HEK293 (cell line): ENCODE measurements around the gene TLK1.

ENCODE experiments used
- GLIS1 ChIP-seq: fragments of 450-650 bp; formaldehyde crosslinking; IDR thresholded peaks from 2 replicates; pipeline ENCODE4 v1.5.1; 2016; ENCODE audit warnings: missing biosample characterization, missing genetic modification characterization
- IKZF3 ChIP-seq: fragments of 450-650 bp; IDR thresholded peaks from 2 replicates; pipeline ENCODE4 v1.5.0; 2018; ENCODE audit warnings: missing biosample characterization, mild to moderate bottlenecking, missing genetic modification characterization, moderate library complexity
- KLF7 ChIP-seq: fragments of 450-650 bp; formaldehyde crosslinking; IDR thresholded peaks from 2 replicates; pipeline ENCODE4 v1.5.1; 2016; ENCODE audit warnings: missing biosample characterization, missing genetic modification characterization, borderline replicate concordance
- MZF1 ChIP-seq: fragments of 450-650 bp; formaldehyde crosslinking; IDR thresholded peaks from 2 replicates; pipeline ENCODE4 v1.5.1; 2017; ENCODE audit warnings: missing biosample characterization, missing genetic modification characterization, borderline replicate concordance
- PRDM10 ChIP-seq: fragments of 450-650 bp; formaldehyde crosslinking; IDR thresholded peaks from 2 replicates; pipeline ENCODE4 v1.5.1; 2016; ENCODE audit warnings: missing biosample characterization, missing genetic modification characterization
- PRDM4 ChIP-seq: fragments of 450-650 bp; formaldehyde crosslinking; IDR thresholded peaks from 2 replicates; pipeline ENCODE4 v1.5.1; 2017; ENCODE audit warnings: missing biosample characterization, missing genetic modification characterization
- SCRT1 ChIP-seq: fragments of 450-650 bp; formaldehyde crosslinking; IDR thresholded peaks from 2 replicates; pipeline ENCODE4 v1.5.1; 2016; ENCODE audit warnings: missing biosample characterization, missing genetic modification characterization, borderline replicate concordance
- SP3 ChIP-seq: fragments of 450-650 bp; formaldehyde crosslinking; IDR thresholded peaks from 2 replicates; pipeline ENCODE4 v1.5.1; 2016; ENCODE audit warnings: missing biosample characterization, missing genetic modification characterization
- YY2 ChIP-seq: fragments of 450-650 bp; formaldehyde crosslinking; IDR thresholded peaks from 2 replicates; pipeline ENCODE4 v1.5.1; 2016; ENCODE audit warnings: missing biosample characterization, missing genetic modification characterization
- ZBTB1 ChIP-seq: fragments of 450-650 bp; formaldehyde crosslinking; IDR thresholded peaks from 2 replicates; pipeline ENCODE4 v1.5.1; 2016; ENCODE audit warnings: missing biosample characterization, missing genetic modification characterization
- ZBTB48 ChIP-seq: fragments of 450-650 bp; formaldehyde crosslinking; IDR thresholded peaks from 2 replicates; pipeline ENCODE4 v1.5.1; 2016; ENCODE audit warnings: missing biosample characterization, missing genetic modification characterization
- ZFP3 ChIP-seq: fragments of 450-650 bp; formaldehyde crosslinking; IDR thresholded peaks from 2 replicates; pipeline ENCODE4 v1.5.1; 2016; ENCODE audit warnings: low read depth, missing biosample characterization, missing genetic modification characterization
- ZNF24 ChIP-seq: fragments of 450-650 bp; formaldehyde crosslinking; IDR thresholded peaks from 2 replicates; pipeline ENCODE4 v1.5.1; 2016; ENCODE audit warnings: missing biosample characterization, missing genetic modification characterization
- ZNF302 ChIP-seq: fragments of 450-650 bp; formaldehyde crosslinking; IDR thresholded peaks from 2 replicates; pipeline ENCODE4 v1.5.1; 2016; ENCODE audit warnings: missing biosample characterization, missing genetic modification characterization, low read depth
- ZNF426 ChIP-seq: fragments of 450-650 bp; formaldehyde crosslinking; IDR thresholded peaks from 2 replicates; pipeline ENCODE4 v1.5.1; 2017; ENCODE audit warnings: missing biosample characterization, missing genetic modification characterization, mild to moderate bottlenecking, inconsistent platforms, moderate library complexity
- ZNF449 ChIP-seq: fragments of 450-650 bp; formaldehyde crosslinking; IDR thresholded peaks from 2 replicates; pipeline ENCODE4 v1.5.1; 2017; ENCODE audit warnings: missing biosample characterization, mild to moderate bottlenecking, missing genetic modification characterization, moderate library complexity
- ZNF501 ChIP-seq: fragments of 450-650 bp; formaldehyde crosslinking; IDR thresholded peaks from 2 replicates; pipeline ENCODE4 v1.5.1; 2016; ENCODE audit warnings: missing biosample characterization, missing genetic modification characterization
- ZNF510 ChIP-seq: fragments of 450-650 bp; formaldehyde crosslinking; IDR thresholded peaks from 2 replicates; pipeline ENCODE4 v1.5.1; 2018; ENCODE audit warnings: mild to moderate bottlenecking, missing genetic modification characterization, missing biosample characterization; ENCODE audit not compliant: insufficient replicate concordance
- ZNF521 ChIP-seq: fragments of 450-650 bp; formaldehyde crosslinking; IDR thresholded peaks from 2 replicates; pipeline ENCODE4 v1.5.1; 2017; ENCODE audit warnings: missing biosample characterization, mild to moderate bottlenecking, missing genetic modification characterization
- ZNF549 ChIP-seq: fragments of 450-650 bp; IDR thresholded peaks from 2 replicates; pipeline ENCODE4 v1.5.1; 2018; ENCODE audit warnings: missing biosample characterization, missing genetic modification characterization, mild to moderate bottlenecking, inconsistent platforms, moderate library complexity
- ZNF585B ChIP-seq: fragments of 450-650 bp; formaldehyde crosslinking; IDR thresholded peaks from 2 replicates; pipeline ENCODE4 v1.5.1; 2016; ENCODE audit warnings: missing biosample characterization, missing genetic modification characterization
- ZNF596 ChIP-seq: fragments of 450-650 bp; IDR thresholded peaks from 2 replicates; pipeline ENCODE4 v1.5.0; 2018; ENCODE audit warnings: missing biosample characterization, mild to moderate bottlenecking, missing genetic modification characterization, moderate library complexity
- ZNF600 ChIP-seq: fragments of 450-650 bp; formaldehyde crosslinking; IDR thresholded peaks from 2 replicates; pipeline ENCODE4 v1.5.1; 2016; ENCODE audit warnings: missing biosample characterization, missing genetic modification characterization
- ZNF776 ChIP-seq: fragments of 450-650 bp; formaldehyde crosslinking; IDR thresholded peaks from 2 replicates; pipeline ENCODE4 v1.5.0; 2017; ENCODE audit warnings: missing biosample characterization, missing genetic modification characterization, borderline replicate concordance
- ZNF777 ChIP-seq: fragments of 450-650 bp; formaldehyde crosslinking; IDR thresholded peaks from 2 replicates; pipeline ENCODE4 v1.5.1; 2017; ENCODE audit warnings: missing biosample characterization, missing genetic modification characterization, borderline replicate concordance
- ZSCAN23 ChIP-seq: fragments of 450-650 bp; formaldehyde crosslinking; IDR thresholded peaks from 2 replicates; pipeline ENCODE4 v1.5.1; 2016; ENCODE audit warnings: missing biosample characterization, missing genetic modification characterization
- ZXDB ChIP-seq: fragments of 450-650 bp; formaldehyde crosslinking; IDR thresholded peaks from 2 replicates; pipeline ENCODE4 v1.5.1; 2016; ENCODE audit warnings: missing biosample characterization, missing genetic modification characterization
- TF ChIP-seq, protein P1 (sequence below): fragments of 450-650 bp; formaldehyde crosslinking; IDR thresholded peaks from 2 replicates; pipeline ENCODE4 v1.5.1; 2017; ENCODE audit warnings: missing biosample characterization, missing genetic modification characterization
- TF ChIP-seq, protein P2 (sequence below): fragments of 450-650 bp; formaldehyde crosslinking; IDR thresholded peaks from 2 replicates; pipeline ENCODE4 v1.5.1; 2016; ENCODE audit warnings: missing biosample characterization, missing genetic modification characterization

TLK1 gene

GRCh38 chr2:171160119-171160955, at the start of gene TLK1 (continued):
- TF ChIP-seq, protein P1, sequence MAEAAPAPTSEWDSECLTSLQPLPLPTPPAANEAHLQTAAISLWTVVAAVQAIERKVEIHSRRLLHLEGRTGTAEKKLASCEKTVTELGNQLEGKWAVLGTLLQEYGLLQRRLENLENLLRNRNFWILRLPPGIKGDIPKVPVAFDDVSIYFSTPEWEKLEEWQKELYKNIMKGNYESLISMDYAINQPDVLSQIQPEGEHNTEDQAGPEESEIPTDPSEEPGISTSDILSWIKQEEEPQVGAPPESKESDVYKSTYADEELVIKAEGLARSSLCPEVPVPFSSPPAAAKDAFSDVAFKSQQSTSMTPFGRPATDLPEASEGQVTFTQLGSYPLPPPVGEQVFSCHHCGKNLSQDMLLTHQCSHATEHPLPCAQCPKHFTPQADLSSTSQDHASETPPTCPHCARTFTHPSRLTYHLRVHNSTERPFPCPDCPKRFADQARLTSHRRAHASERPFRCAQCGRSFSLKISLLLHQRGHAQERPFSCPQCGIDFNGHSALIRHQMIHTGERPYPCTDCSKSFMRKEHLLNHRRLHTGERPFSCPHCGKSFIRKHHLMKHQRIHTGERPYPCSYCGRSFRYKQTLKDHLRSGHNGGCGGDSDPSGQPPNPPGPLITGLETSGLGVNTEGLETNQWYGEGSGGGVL (tag by site-specific recombination) = peak; percentile 100
- TF ChIP-seq ZBTB1 (tag by site-specific recombination) = no peak
- TF ChIP-seq ZNF426 = no peak
- no peak for TF ChIP-seq ZNF776 (tag by site-specific recombination)
- no peak for TF ChIP-seq ZNF549 (tag by site-specific recombination)
- TF ChIP-seq GLIS1 (tag by site-specific recombination) = no peak
- TF ChIP-seq PRDM10 (tag by site-specific recombination) = peak; percentile 39
- peak; percentile 83 for TF ChIP-seq YY2 (tag by site-specific recombination)
- TF ChIP-seq ZNF596 (tag by site-specific recombination) = no peak
- TF ChIP-seq ZFP3 (tag by site-specific recombination) = no peak
- peak; percentile 26; the same call in 1 of the 2 replicates for TF ChIP-seq SP3 (tag by site-specific recombination)
- TF ChIP-seq PRDM4 (tag by site-specific recombination) = no peak
- TF ChIP-seq MZF1 (tag by site-specific recombination) = no peak
- TF ChIP-seq, protein P2, sequence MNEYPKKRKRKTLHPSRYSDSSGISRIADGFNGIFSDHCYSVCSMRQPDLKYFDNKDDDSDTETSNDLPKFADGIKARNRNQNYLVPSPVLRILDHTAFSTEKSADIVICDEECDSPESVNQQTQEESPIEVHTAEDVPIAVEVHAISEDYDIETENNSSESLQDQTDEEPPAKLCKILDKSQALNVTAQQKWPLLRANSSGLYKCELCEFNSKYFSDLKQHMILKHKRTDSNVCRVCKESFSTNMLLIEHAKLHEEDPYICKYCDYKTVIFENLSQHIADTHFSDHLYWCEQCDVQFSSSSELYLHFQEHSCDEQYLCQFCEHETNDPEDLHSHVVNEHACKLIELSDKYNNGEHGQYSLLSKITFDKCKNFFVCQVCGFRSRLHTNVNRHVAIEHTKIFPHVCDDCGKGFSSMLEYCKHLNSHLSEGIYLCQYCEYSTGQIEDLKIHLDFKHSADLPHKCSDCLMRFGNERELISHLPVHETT (tag by site-specific recombination) = no peak
- no peak for TF ChIP-seq KLF7 (tag by site-specific recombination)
- TF ChIP-seq ZNF510 (tag by site-specific recombination) = no peak
- TF ChIP-seq ZNF585B (tag by site-specific recombination) = no peak
- TF ChIP-seq ZNF24 (tag by site-specific recombination) = no peak
- 0 out of 2 replicates have a peak, but pooled peaks have one; percentile 25 for TF ChIP-seq ZXDB
- TF ChIP-seq ZNF600 (tag by site-specific recombination) = peak; percentile 37
- no peak for TF ChIP-seq SCRT1 (tag by site-specific recombination)
- TF ChIP-seq ZNF302 (tag by site-specific recombination) = no peak
- no peak for TF ChIP-seq ZSCAN23 (tag by site-specific recombination)
- TF ChIP-seq ZNF777 (tag by site-specific recombination) = peak; percentile 82
- TF ChIP-seq ZNF521 (tag by site-specific recombination) = no peak
- 0 out of 2 replicates have a peak, but pooled peaks have one; percentile 32 for TF ChIP-seq ZNF501
- no peak for TF ChIP-seq IKZF3 (tag by site-specific recombination)
- TF ChIP-seq ZNF449 (tag by site-specific recombination) = no peak
- peak; percentile 19; the same call in 1 of the 2 replicates for TF ChIP-seq ZBTB48
